B cell (primary cell): Measurements from ENCODE around the gene BMP8A. TPM values are rescaled to one million over a fixed set of nuclear protein-coding genes. Genes with fewer than 3 reads are reported as not detected.
"Not testable (repeated sequence)": the region's sequence is repeated elsewhere in the genome, so short reads cannot be mapped to it uniquely, and the experiment has no call there.

Experiments used
- ATAC-seq: fragments of 200-7000 bp; cut with Tn5 transposase; one replicate; pipeline ENCODE4 v1.10.0; 2021; ENCODE audit warnings: low read depth, mild to moderate bottlenecking, moderate number of reproducible peaks, moderate library complexity
- CTCF ChIA-PET: fragments of 350-600 bp; sonication (Branson Sonifier 250); formaldehyde crosslinking; loops from one replicate; lab custom pipeline; 2021; ENCODE audit warnings: antibody characterized with exemption, inconsistent platforms; lab: Charles Lee
- POLR2A ChIA-PET: fragments of 350-600 bp; sonication (Branson Sonifier 250); formaldehyde crosslinking; loops from one replicate; lab custom pipeline; 2021; ENCODE audit warnings: antibody characterized with exemption; lab: Charles Lee
- DNase-seq: peaks from one replicate; pipeline ENCODE4 v3.0.0; 2013
- H2AFZ ChIP-seq: 2 replicates; pipeline ENCODE4 v1.6.1; 2012; ENCODE audit warnings: mild to moderate bottlenecking, low read depth, low read length; ENCODE audit not compliant: insufficient read depth, poor library complexity, severe bottlenecking
- H3K27ac ChIP-seq, 2 donors: 1 replicate in 1 of 2; 2 replicates in 1 of 2; pipeline ENCODE4 v1.5.1; 2012 to 2013; ENCODE audit warnings: low read length in 2 of 2, mild to moderate bottlenecking in 2 of 2, moderate library complexity in 1 of 2
- H3K27me3 ChIP-seq, 4 experiments: fragments of 200-600 bp in 1 of 4; sonication (generic) in 1 of 4; replicated peaks in 1 of 4; 1 replicate in 2 of 4; 2 replicates in 2 of 4; pipeline versions ENCODE4 v1.6.1 to v1.7.0; 2013 to 2016; ENCODE audit warnings: low read length in 3 of 4, mild to moderate bottlenecking in 2 of 4, mixed read lengths in 1 of 4, moderate library complexity in 1 of 4; ENCODE audit not compliant: insufficient read depth in 4 of 4, control insufficient read depth in 3 of 4; ENCODE audit errors: control extremely low read depth in 1 of 4
- H3K36me3 ChIP-seq, 2 experiments: replicated peaks in 1 of 2; 1 replicate in 1 of 2; 2 replicates in 1 of 2; pipeline versions ENCODE4 v1.6.1 to v1.7.1; 2013; ENCODE audit warnings: low read length in 1 of 2; ENCODE audit not compliant: insufficient read depth in 2 of 2, control insufficient read depth in 1 of 2; ENCODE audit errors: control extremely low read depth in 1 of 2, extremely low read depth in 1 of 2
- H3K4me1 ChIP-seq, 2 donors: fragments of 200-600 bp in 1 of 2; sonication (generic) in 1 of 2; 1 replicate in 1 of 2; 2 replicates in 1 of 2; pipeline versions ENCODE4 v1.5.1 to v1.6.1; 2013 to 2017; ENCODE audit warnings: low read length in 2 of 2; ENCODE audit not compliant: control insufficient read depth in 2 of 2, insufficient read depth in 2 of 2
- H3K4me2 ChIP-seq: replicated peaks from 2 replicates; pipeline ENCODE3; 2012; ENCODE audit warnings: mild to moderate bottlenecking, low read depth, low read length; ENCODE audit not compliant: poor library complexity, severe bottlenecking
- H3K4me3 ChIP-seq, 5 experiments: fragments of 200-600 bp in 1 of 5; sonication (generic) in 1 of 5; 1 replicate in 3 of 5; 2 replicates in 2 of 5; pipeline versions ENCODE4 v1.5.1 to v1.7.0; 2011 to 2016; ENCODE audit warnings: low read length in 4 of 5, mild to moderate bottlenecking in 4 of 5, low read depth in 2 of 5, control low read depth in 1 of 5, moderate library complexity in 1 of 5; ENCODE audit not compliant: insufficient read depth in 1 of 5; ENCODE audit errors: control extremely low read depth in 1 of 5, extremely low read depth in 1 of 5
- H3K79me2 ChIP-seq: fragments of 200-600 bp; sonication (generic); one replicate; pipeline ENCODE4 v1.6.0; 2016; ENCODE audit warnings: low read length; ENCODE audit not compliant: control insufficient read depth, insufficient read depth
- H3K9ac ChIP-seq: fragments of 200-600 bp; sonication (generic); 2 replicates; pipeline ENCODE4 v1.6.1; 2017; ENCODE audit warnings: mild to moderate bottlenecking, low read length, moderate library complexity
- H3K9me3 ChIP-seq, 3 donors: one replicate each; pipeline versions ENCODE4 v1.6.1 to v1.7.1; 2013; ENCODE audit warnings: low read length in 2 of 3; ENCODE audit not compliant: control insufficient read depth in 2 of 3, insufficient read depth in 1 of 3; ENCODE audit errors: control extremely low read depth in 1 of 3
- H4K20me1 ChIP-seq: 2 replicates; pipeline ENCODE4 v1.6.0; 2012; ENCODE audit warnings: mild to moderate bottlenecking, low read length; ENCODE audit not compliant: insufficient read depth, control insufficient read depth, poor library complexity, severe bottlenecking
- H3K27ac Mint-ChIP-seq: one replicate; pipeline ENCODE4 v1.8.0; 2021; ENCODE audit warnings: mixed read lengths
- H3K27me3 Mint-ChIP-seq: one replicate; pipeline ENCODE4 v1.8.0; 2021; ENCODE audit warnings: mixed read lengths
- H3K4me1 Mint-ChIP-seq: one replicate; pipeline ENCODE4 v1.8.0; 2021; ENCODE audit warnings: mixed read lengths
- H3K4me3 Mint-ChIP-seq: one replicate; pipeline ENCODE4 v1.8.0; 2021; ENCODE audit warnings: mixed read lengths
- H3K9me3 Mint-ChIP-seq: one replicate; pipeline ENCODE4 v1.8.0; 2022; ENCODE audit warnings: mixed read lengths; ENCODE audit not compliant: insufficient read depth
- CTCF ChIP-seq: fragments of 200-600 bp; IDR thresholded peaks from one replicate; pipeline ENCODE4 v1.8.0; 2022; ENCODE audit warnings: antibody characterized with exemption, mild to moderate bottlenecking
- EZH2 ChIP-seq: IDR thresholded peaks from 2 replicates; pipeline ENCODE4 v1.6.1; 2012; ENCODE audit warnings: borderline replicate concordance, low read depth, mild to moderate bottlenecking, moderate library complexity, low read length; ENCODE audit not compliant: insufficient read depth, poor library complexity, severe bottlenecking
- WGBS: methylation state at CpG from one replicate; pipeline ENCODE4 v1.1.5; 2013; ENCODE audit warnings: missing lambda C conversion rate; ENCODE audit not compliant: insufficient coverage; 5-methylcytosine and 5-hydroxymethylcytosine counted together
- intact Hi-C: fragments of 100-400 bp; cut with micrococcal nuclease; formaldehyde crosslinking; loops from one replicate; pipeline ENCODE4 v1.10.0; 2022
- polyA plus RNA-seq: library from polyadenylated mRNA; depleted of rRNA; stranded (reverse); fragments of >200 nt; gene quantifications from 2 replicates; pipeline ENCODE4 v1.2.3, GENCODE V29; 2012
- total RNA-seq, 2 donors: library from RNA; stranded (reverse); fragments of 120-200 nt in 1 of 2; gene quantifications; 1 replicate in 1 of 2; 2 replicates in 1 of 2; pipeline versions ENCODE4 v1.2.3 to v1.2.4, GENCODE V29; 2013 to 2022

The BMP8A gene
- total and polyA plus RNA-seq, 2 donors (not counting 1 experiment from before 2014, with no cell fraction given) = 0.25 to 1.1 TPM

- no peak for TF ChIP-seq CTCF
- TF ChIP-seq EZH2 = no peak
- POLR2A ChIA-PET = no interaction called here
- H3K27ac ChIP-seq = no peak overlapping the region
- Mint-ChIP-seq H3K9me3 (no peaks in the 10 kb centered on the region), H3K27ac (no peak overlapping the region), H3K4me3 (no peak overlapping the region), H3K27me3 (no peaks in the 10 kb centered on the region), H3K4me1 (no peaks in the 10 kb centered on the region)
- ATAC-seq = no peak
- intact Hi-C loops = no loop called here
- no peak for DNase-seq
- no peaks in the 10 kb centered on the region for H3K9me3 ChIP-seq
- no peak overlapping the region for H3K9ac ChIP-seq
- no peaks in the 10 kb centered on the region for H3K4me1 ChIP-seq
- CTCF ChIA-PET = interaction anchor here (3.0 kb wide), 1 partner anchor 73 kb away, joined by 14 read pairs; no protein-coding TSS in a partner anchor
- H3K4me3 ChIP-seq = no peak overlapping the region
- no peaks in the 10 kb centered on the region for H3K27me3 ChIP-seq
- H2AFZ ChIP-seq = no peak overlapping the region
- WGBS = 100% methylated on average over 1 of the region's 3 CpGs
- no peaks in the 10 kb centered on the region for H3K79me2 ChIP-seq
- H4K20me1 ChIP-seq = no peaks in the 10 kb centered on the region
- peaks cover 12 to 74% of the 10 kb centered on the region in 2 experiments for H3K36me3 ChIP-seq
- no peak overlapping the region for H3K4me2 ChIP-seq
Measured at GRCh38 chr1:39466413-39467107, 24.9 kb upstream of the BMP8A start.

- H3K27me3 ChIP-seq, H3K27ac ChIP-seq, H4K20me1 ChIP-seq, H3K9ac ChIP-seq, H3K27me3 Mint-ChIP-seq, H3K4me3 ChIP-seq, H3K9me3 ChIP-seq, H3K79me2 ChIP-seq, POLR2A ChIA-PET, H2AFZ ChIP-seq, DNase-seq, H3K4me1 ChIP-seq, H3K4me3 Mint-ChIP-seq, ATAC-seq, H3K4me1 Mint-ChIP-seq, intact Hi-C loops, H3K4me2 ChIP-seq, H3K9me3 Mint-ChIP-seq, H3K27ac Mint-ChIP-seq: not testable (repeated sequence)
- CTCF ChIA-PET = interaction anchor here (1.2 to 3.0 kb wide), 2 partner anchors 72 to 75 kb away, joined by 4 to 14 read pairs; no protein-coding TSS in a partner anchor
- H3K36me3 ChIP-seq = peaks cover 13 to 75% of the 10 kb centered on the region in 2 experiments
- WGBS = no CpG with 5 or more reads among the region's 16 CpGs
Measured at GRCh38 chr1:39467108-39467720, 24.2 kb upstream of the BMP8A start.
